Activated CD4-positive, alpha-beta memory T cell treated with anti-CD3 and anti-CD28 coated beads, Interleukin-2, amount 10 ng/mL, durations not matched to agents 7 days and 5 days (primary cell): ENCODE data around the gene EVX2. TPM values are rescaled to one million over a fixed set of nuclear protein-coding genes. Genes with fewer than 3 reads are reported as not detected.

Source experiments
- CTCF ChIA-PET: fragments of 350-600 bp; sonication (Branson Sonifier 250); formaldehyde crosslinking; loops from one replicate; lab custom pipeline; 2021; ENCODE audit warnings: antibody characterized with exemption, inconsistent platforms; lab: Charles Lee
- POLR2A ChIA-PET: fragments of 350-600 bp; sonication (Branson Sonifier 250); formaldehyde crosslinking; loops from one replicate; lab custom pipeline; 2021; ENCODE audit warnings: antibody characterized with exemption; lab: Charles Lee
- DNase-seq: peaks from one replicate; pipeline ENCODE4 v3.0.0-alpha.2; 2020
- H3K27ac Mint-ChIP-seq: one replicate; pipeline ENCODE4 v1.8.0; 2021; ENCODE audit warnings: mild to moderate bottlenecking, mixed read lengths
- H3K27me3 Mint-ChIP-seq: one replicate; pipeline ENCODE4 v1.8.0; 2021; ENCODE audit warnings: mixed read lengths
- H3K36me3 Mint-ChIP-seq: one replicate; pipeline ENCODE4 v1.8.0; 2021; ENCODE audit warnings: low read depth, mixed read lengths
- H3K4me1 Mint-ChIP-seq: one replicate; pipeline ENCODE4 v1.8.0; 2021; ENCODE audit warnings: mixed read lengths
- H3K4me3 Mint-ChIP-seq: one replicate; pipeline ENCODE4 v1.8.0; 2021; ENCODE audit warnings: mild to moderate bottlenecking, mixed read lengths
- H3K9me3 Mint-ChIP-seq: one replicate; pipeline ENCODE4 v1.8.0; 2021; ENCODE audit warnings: mixed read lengths
- total RNA-seq, 2 experiments: library from RNA; stranded (reverse); gene quantifications; one replicate each; pipeline ENCODE4 v1.2.3, GENCODE V29; 2021

The EVX2 gene
- total RNA-seq, 2 experiments from 2014 or later: not detected

DNA sequence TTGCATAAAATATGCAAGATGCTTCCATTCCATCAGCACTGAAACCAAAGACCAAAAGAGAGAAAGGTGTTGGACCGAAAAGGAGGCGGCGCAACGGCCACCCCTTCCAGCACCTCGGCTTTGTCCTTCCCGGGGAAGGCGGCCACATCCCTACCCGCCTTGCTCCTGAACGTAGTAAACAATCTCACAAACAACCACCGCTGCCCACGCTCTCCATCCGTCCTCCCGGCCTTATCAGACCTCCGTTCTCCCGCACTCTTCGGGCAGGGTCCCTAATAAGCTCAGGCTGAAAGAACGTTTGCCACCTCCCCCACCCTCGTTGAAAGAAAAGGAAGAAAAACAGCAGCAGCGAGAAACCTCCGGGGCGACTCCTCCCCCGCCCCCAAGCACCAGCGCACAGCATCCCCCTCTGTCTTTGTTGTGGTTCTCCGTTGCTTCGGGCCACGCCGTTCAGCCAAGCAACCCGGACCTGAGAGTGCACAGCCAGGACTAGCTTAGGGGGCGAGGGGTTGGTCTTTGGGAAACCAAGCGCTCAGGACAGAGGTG is 4.4 kb downstream of the EVX2 start:
- CTCF ChIA-PET: interaction anchor here (0.8 kb wide), 1 partner anchor 113 kb away, joined by 4 read pairs; no protein-coding TSS in a partner anchor
- peaks cover 78% of the 10 kb centered on the region for H3K27me3 Mint-ChIP-seq
- H3K4me1 Mint-ChIP-seq: peaks cover 9% of the 10 kb centered on the region
- no peak for DNase-seq
- H3K9me3 Mint-ChIP-seq: no peaks in the 10 kb centered on the region
- H3K27ac Mint-ChIP-seq: peak overlapping the region; percentile 61
- peak overlapping the region; percentile 57 for H3K4me3 Mint-ChIP-seq
- peaks cover 20% of the 10 kb centered on the region for H3K36me3 Mint-ChIP-seq
- POLR2A ChIA-PET: no interaction called here

DNA sequence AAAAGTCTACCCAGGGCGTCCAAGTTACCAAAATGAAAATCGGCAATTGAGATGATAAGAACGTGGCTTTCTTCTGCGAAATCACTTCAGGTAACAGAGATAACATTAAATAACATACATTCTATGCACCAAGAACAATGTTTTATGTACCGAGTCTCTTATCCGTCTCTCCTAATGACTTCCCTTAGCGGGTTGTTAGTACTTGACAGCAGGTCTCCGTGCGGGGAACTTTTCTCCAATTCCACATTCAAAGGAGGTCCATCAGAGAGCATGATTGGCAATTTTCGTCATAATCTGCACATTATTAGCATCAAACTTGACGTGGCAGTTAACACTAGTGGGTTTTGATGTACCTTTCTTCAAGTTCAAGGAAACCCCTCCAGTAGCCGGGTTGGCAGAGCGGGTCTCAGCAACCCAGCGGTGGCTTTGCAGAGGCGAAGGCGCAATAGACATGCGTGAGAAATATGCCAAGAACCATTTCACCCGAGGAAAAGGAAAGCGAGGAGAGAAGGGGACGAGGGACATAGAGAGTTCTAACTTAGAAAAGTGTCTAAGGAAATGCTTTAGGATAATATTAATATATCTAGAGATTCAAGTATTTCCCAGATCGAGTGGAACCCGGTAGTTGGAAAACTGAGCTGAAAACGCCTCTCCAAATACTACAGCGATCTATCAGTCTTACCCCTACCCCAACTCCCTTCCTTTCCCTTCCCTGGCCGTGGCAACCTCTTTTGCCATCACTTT is 5.0 kb downstream of the EVX2 start:
- DNase-seq: no peak
- H3K27ac Mint-ChIP-seq: peak overlapping the region; percentile 61
- CTCF ChIA-PET: interaction anchor here (0.8 kb wide), 1 partner anchor 114 kb away, joined by 4 read pairs; no protein-coding TSS in a partner anchor
- H3K36me3 Mint-ChIP-seq: peaks cover 19% of the 10 kb centered on the region
- H3K27me3 Mint-ChIP-seq: peaks cover 77% of the 10 kb centered on the region
- H3K4me3 Mint-ChIP-seq: peak overlapping the region; percentile 57
- POLR2A ChIA-PET: no interaction called here
- H3K9me3 Mint-ChIP-seq: no peaks in the 10 kb centered on the region
- peaks cover 9% of the 10 kb centered on the region for H3K4me1 Mint-ChIP-seq

DNA sequence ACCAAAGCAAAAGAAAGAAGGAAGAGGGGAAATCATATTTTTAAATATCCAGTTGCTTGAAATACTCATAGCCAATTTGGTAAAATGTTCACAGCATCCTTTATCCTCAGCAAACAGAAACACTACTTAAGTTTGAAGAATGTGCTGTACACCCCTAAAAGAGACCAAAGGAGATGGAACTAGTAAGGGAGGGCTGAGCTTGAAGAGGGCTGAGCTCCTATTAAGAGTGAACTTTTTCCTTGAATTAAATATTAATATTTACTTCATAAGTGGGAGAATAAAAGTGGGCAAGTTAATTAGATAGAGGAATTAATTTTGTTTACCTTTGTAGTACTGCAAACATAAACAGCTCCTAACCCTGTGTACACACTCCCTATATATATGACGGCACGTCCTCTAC is 7.0 kb downstream of the EVX2 start:
- CTCF ChIA-PET: interaction anchor here (1.7 kb wide), 1 partner anchor 43 kb away, joined by 4 read pairs; no protein-coding TSS in a partner anchor
- no peak overlapping the region for H3K4me3 Mint-ChIP-seq
- no peak overlapping the region for H3K27ac Mint-ChIP-seq

DNA sequence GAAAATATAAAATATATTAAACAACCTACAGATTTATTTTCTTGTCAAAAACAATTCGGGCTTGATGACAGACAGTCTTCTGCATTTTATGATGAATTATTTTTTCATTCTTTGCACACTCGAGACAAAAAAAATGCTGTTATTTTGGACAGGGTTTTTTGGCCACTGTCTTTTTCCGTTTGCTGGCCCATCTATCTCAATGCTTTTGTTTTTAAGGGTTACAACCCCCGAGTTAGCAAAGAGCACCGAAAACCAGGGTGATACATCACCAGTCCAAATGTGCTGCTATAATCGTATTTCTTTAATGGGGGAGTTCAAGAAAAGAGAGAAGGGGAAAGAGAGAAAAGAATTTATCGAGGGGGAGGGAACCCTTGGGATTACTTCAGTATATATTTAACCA is 7.7 kb downstream of the EVX2 start:
- Mint-ChIP-seq H3K9me3 (no peaks in the 10 kb centered on the region), H3K36me3 (peaks cover 14% of the 10 kb centered on the region), H3K4me1 (peaks cover 9% of the 10 kb centered on the region), H3K4me3 (no peak overlapping the region), H3K27ac (no peak overlapping the region), H3K27me3 (peaks cover 80% of the 10 kb centered on the region)
- CTCF ChIA-PET: no interaction called here
- DNase-seq: no peak
- POLR2A ChIA-PET: no interaction called here

More for the DNA sequence above, 7.0 kb downstream of the EVX2 start:
- no peak for DNase-seq
- H3K36me3 Mint-ChIP-seq: peaks cover 18% of the 10 kb centered on the region
- no peaks in the 10 kb centered on the region for H3K9me3 Mint-ChIP-seq
- POLR2A ChIA-PET: no interaction called here
- H3K27me3 Mint-ChIP-seq: peaks cover 80% of the 10 kb centered on the region
- peaks cover 9% of the 10 kb centered on the region for H3K4me1 Mint-ChIP-seq

DNA sequence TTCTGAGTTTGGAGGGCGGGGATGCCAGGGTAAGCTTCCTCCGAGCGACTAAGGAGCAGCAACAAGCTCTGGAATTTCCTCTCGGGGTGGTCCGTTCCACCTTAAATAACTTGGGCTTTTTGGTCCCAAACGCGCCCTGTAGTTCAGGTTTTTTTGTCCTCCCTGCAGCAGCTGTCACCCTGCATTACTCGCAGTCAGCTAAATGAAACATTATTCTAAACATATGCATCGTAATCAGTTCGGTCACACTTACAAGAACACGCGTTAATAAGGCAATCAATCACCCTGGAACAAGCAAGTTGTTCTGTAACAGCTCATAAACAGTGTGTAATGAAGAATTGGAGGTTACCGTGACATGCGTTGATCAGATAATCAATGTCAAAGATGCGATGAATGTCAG is 8.3 kb downstream of the EVX2 start:
- Mint-ChIP-seq H3K27me3 (peaks cover 80% of the 10 kb centered on the region), H3K4me3 (no peak overlapping the region), H3K27ac (no peak overlapping the region), H3K9me3 (no peaks in the 10 kb centered on the region), H3K36me3 (peaks cover 10% of the 10 kb centered on the region), H3K4me1 (peaks cover 9% of the 10 kb centered on the region)
- no peak for DNase-seq
- ChIA-PET CTCF (no interaction called here), POLR2A (no interaction called here)

DNA sequence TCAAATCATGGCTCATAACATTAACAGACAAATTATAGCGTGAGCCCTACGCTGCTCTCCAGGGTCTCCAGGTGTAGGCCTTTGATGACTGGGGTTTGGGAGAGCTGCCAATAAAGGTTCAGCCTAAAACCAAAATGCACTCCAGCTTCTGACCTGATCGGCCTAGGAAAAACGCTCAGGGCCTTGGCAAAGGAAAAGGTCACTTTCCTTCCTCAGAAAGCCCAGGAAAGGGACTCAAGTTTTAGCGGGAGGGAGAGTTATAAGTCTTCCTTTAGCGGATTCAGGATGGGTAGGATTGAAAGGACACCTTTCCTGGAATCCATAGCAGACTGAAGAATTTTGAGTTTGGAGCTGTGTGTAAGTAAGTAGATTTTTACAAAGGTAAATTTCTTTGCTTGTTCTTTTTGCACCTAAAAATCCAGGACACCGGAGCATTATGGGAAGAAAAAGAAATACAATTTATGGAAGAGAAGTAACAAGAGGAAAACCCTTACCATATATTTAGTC is 8.8 kb downstream of the EVX2 start:
- peaks cover 85% of the 10 kb centered on the region for H3K27me3 Mint-ChIP-seq
- ChIA-PET POLR2A (no interaction called here), CTCF (no interaction called here)
- peaks cover 9% of the 10 kb centered on the region for H3K4me1 Mint-ChIP-seq
- H3K27ac Mint-ChIP-seq: no peak overlapping the region
- no peak for DNase-seq
- H3K36me3 Mint-ChIP-seq: peaks cover 10% of the 10 kb centered on the region
- H3K4me3 Mint-ChIP-seq: no peak overlapping the region
- no peaks in the 10 kb centered on the region for H3K9me3 Mint-ChIP-seq

DNA sequence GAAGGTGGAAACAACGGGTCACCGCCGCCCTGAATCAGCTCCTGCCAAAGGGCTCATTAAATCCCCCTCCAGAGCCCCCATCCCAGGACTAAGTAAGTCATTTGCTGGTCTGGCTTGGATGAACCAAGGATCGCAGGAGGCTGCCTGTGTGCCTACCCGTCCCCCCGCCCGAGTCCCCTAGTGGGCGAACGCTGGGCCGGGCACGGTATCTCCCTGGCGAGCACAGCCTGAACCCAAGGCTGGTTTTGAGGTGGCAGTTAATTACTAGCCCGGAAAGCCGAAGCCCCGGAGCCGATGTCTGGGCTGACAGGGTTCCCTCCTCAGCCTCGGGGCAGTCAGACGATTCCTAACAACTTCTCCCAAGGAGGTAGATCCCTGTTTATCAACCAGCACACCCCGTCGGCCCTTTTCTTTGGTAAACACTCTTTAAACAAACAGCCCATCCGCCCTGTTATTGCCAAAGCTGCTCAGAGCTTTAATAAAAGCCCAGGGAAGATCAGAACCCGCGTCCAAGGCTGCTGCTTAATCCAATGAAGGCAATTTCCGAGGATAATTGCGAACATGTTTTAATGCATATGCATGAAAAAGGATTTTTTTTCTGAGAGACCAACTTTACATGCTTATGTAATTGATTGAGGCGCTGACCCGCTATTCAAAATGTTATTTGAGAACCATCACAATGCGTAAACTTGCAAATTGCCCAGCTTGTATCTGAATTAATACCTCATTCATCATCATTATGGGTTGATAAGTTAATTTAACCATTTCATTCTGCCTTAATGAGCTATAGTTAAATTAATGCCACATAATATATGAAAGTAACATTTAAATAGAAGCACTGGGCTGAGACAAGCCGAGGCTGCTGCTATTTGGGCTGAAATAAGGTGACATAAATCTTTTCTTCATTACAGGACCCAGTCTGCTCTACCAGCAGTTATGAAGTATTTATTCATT is 10.5 kb downstream of the EVX2 start:
- no peaks in the 10 kb centered on the region for H3K36me3 Mint-ChIP-seq
- no peak for DNase-seq
- H3K27me3 Mint-ChIP-seq: peaks cover 87% of the 10 kb centered on the region
- POLR2A ChIA-PET: interaction anchor here (0.8 kb wide), 1 partner anchor 48 kb away, joined by 3 read pairs; no protein-coding TSS in a partner anchor
- H3K9me3 Mint-ChIP-seq: no peaks in the 10 kb centered on the region
- peaks cover 2% of the 10 kb centered on the region for H3K4me1 Mint-ChIP-seq
- no peak overlapping the region for H3K27ac Mint-ChIP-seq
- CTCF ChIA-PET: interaction anchor here (0.5 to 1.1 kb wide), 2 partner anchors 54 to 98 kb away, joined by 3 to 4 read pairs; no protein-coding TSS in a partner anchor
- H3K4me3 Mint-ChIP-seq: no peak overlapping the region

DNA sequence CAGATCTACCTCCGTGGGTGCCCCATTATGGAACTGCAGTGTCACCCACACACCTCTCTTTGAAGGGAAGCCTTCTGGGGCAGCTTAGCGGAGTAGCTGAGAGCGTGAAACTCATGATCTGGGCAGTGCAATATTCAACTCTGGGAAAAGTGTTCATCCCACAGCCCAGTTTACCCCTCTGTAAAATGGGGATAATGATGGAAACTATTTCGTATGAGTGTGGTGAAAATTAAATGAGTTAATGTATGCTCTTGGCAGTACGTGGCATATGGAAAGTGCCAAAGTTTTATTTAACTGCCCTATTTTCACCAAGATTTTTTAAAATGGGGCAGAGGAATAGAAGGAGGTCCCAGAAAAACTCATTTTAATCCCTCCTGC is 11.5 kb downstream of the EVX2 start:
- Mint-ChIP-seq H3K36me3 (no peaks in the 10 kb centered on the region), H3K4me3 (no peak overlapping the region), H3K4me1 (peaks cover 2% of the 10 kb centered on the region), H3K27me3 (peaks cover 93% of the 10 kb centered on the region), H3K27ac (no peak overlapping the region), H3K9me3 (no peaks in the 10 kb centered on the region)
- no peak for DNase-seq
- ChIA-PET POLR2A (no interaction called here), CTCF (no interaction called here)

DNA sequence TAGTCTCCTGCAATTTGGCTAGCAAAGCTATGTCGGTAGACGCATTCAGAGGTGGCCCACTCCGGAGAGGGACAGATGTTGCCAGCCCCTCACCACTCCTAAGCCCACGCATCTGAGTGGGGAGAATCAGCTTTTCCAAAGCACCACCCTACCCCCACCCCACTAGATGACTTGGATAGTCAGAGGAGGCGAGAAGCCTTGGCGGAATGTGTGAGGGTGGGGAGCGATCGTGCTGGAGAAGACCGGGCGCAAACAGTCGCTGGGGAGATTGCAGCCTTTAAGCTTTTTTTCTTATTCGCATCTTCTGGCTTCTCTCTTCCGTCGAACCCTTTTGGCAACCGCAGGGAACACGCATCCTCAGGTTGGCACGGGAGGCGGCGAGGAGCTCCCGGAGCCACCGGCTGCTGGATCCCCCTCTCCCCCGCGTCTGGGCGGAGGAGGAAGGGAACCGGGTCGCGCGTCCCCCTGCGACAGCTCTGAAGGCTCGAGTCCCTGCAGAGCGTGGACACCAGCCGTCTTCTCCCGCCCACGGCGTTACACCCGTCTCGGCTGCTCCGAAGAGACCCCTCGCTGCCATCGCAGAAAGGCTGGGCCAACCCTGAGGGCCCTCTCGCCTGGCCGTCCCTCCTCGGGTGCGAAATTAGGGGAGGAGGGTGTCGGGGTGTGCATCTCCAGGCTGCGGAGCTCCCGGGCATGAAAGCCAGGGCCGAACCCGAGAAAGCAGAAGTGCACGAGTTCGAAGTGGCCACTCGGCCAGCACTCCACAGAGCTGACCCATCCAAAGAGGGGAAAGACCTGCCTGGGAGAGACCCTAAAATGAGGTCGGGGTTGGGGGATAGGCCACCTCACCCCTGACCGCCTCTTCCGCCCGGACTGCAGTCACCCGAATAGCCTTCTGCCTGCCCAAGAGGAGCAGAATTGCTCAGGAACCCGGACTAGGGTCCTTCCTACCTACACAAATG is 12.2 kb downstream of the EVX2 start:
- ChIA-PET POLR2A (no interaction called here), CTCF (interaction anchor here (0.6 kb wide), 1 partner anchor 185 kb away, joined by 3 read pairs; no protein-coding TSS in a partner anchor)
- H3K27ac Mint-ChIP-seq: no peak overlapping the region
- no peaks in the 10 kb centered on the region for H3K9me3 Mint-ChIP-seq
- no peak overlapping the region for H3K4me3 Mint-ChIP-seq
- DNase-seq: no peak
- no peaks in the 10 kb centered on the region for H3K36me3 Mint-ChIP-seq
- peaks cover 2% of the 10 kb centered on the region for H3K4me1 Mint-ChIP-seq
- peaks cover 89% of the 10 kb centered on the region for H3K27me3 Mint-ChIP-seq

DNA sequence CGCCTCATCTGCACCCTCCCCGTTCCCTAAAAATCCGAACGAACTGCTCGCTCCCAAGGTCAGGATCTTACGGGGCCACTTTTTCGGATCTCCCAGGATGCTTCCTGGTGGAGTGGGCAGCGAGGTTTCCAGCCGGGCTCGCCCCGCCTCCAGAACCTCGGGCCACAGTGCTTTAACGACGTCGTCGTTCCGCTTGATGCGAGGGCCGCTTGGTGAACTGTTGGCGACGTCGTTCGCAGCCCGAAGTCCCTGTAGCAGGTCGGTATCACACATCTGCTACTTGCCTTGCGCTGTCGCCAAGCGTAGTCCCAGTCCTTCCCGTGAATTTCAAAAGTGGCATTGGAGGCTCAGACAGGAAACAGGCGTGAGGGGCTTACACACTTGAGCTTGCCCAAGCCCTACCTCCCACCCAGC is 15.3 kb downstream of the EVX2 start:
- POLR2A ChIA-PET: no interaction called here
- peaks cover 8% of the 10 kb centered on the region for H3K4me1 Mint-ChIP-seq

DNA sequence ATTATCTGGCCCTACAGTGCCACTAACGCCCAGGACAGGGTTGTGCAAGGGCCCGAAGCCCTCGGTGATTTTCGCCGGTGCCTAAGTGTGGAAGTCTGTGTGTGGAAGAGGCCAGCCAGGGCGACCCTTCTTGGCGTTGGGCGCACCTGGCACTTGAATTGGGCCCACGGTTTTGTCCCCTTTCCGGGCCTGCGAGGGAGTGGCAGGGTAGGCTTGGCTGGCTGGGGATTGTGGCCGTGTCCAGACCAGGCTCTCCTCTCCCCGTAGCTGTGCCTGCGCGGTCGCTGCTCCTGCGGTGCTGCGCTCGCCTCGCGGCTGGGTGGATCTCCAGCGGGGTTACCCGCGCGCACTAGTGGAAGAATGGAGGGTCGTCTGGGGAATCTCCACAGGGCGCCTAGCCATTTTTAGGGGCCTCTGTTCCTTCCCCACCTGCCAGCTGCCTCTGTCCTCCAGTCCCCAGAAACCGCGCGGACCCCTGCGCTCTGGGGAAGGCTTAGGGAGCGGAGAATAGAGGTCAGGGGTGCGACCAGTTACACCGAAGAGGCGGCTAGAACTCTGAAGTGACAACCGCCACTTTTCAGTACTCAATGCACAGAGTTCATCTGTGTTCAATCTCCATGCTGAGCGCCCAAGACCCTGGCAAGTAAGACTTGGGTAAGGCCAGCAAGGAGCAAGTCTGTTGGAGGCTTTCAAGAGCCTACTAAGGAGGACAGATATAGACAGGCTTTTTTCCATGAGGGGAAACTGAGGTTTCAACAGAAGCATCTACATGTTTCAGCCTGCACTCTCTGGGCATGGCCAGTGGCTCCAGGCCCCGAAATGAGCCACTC is 16.0 kb downstream of the EVX2 start:
- ChIA-PET POLR2A (no interaction called here), CTCF (no interaction called here)
- Mint-ChIP-seq H3K36me3 (no peaks in the 10 kb centered on the region), H3K27me3 (peaks cover 84% of the 10 kb centered on the region), H3K4me3 (no peak overlapping the region), H3K9me3 (no peaks in the 10 kb centered on the region), H3K4me1 (peaks cover 8% of the 10 kb centered on the region), H3K27ac (no peak overlapping the region)
- DNase-seq: no peak

More for the DNA sequence above, 15.3 kb downstream of the EVX2 start:
- Mint-ChIP-seq H3K4me3 (no peak overlapping the region), H3K27ac (no peak overlapping the region), H3K27me3 (peaks cover 86% of the 10 kb centered on the region), H3K9me3 (no peaks in the 10 kb centered on the region), H3K36me3 (no peaks in the 10 kb centered on the region)
- CTCF ChIA-PET: no interaction called here
- no peak for DNase-seq
